ENCODE measurements around the gene ANGPTL2. TPM values are rescaled to one million over a fixed set of nuclear protein-coding genes. Genes with fewer than 3 reads are reported as not detected.

ANGPTL2 gene
- total and polyA plus RNA-seq, 2 experiments from 2014 or later, result 18.0 to 25.6 TPM

DNA sequence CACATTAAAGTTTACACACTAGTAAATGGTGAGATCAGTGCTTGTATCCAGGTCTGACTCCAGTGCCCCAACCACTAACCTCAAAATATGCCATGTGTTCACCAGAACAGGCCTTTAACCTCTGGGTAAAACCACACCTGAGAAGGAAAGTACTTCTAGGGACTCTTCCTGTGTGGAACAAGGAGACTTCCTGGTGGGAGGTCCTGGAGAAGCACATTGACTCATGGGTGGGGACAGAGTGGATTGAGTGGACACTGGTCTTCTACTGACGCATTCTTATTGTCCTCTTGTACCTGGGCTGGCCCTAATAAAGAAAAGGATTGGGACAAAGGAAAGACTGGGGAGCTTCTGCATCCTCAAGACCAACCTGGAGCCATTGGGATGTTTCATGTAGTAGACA, 43.4 kb downstream of the ANGPTL2 start:
- H4K20me1 ChIP-seq (ENCODE audit: insufficient read depth, poor library complexity, severe bottlenecking), result no peaks in the 10 kb centered on the region
- H3K27me3 ChIP-seq, result no peaks in the 10 kb centered on the region
- H3K4me3 ChIP-seq, result no peak overlapping the region
- H2AFZ ChIP-seq, result no peak overlapping the region
- no peaks in the 10 kb centered on the region for H3K4me1 ChIP-seq (ENCODE audit: insufficient read depth)
- H3K9me3 ChIP-seq (ENCODE audit: low read depth), result no peaks in the 10 kb centered on the region
- no peaks in the 10 kb centered on the region for H3K36me3 ChIP-seq (replicated peaks; ENCODE audit: insufficient read depth, low read depth)
- H3K79me2 ChIP-seq, result no peaks in the 10 kb centered on the region
- TF ChIP-seq EZH2 (IDR thresholded peaks at IDR 0.05; ENCODE audit: borderline replicate concordance), result no peak
- TF ChIP-seq, protein P1, sequence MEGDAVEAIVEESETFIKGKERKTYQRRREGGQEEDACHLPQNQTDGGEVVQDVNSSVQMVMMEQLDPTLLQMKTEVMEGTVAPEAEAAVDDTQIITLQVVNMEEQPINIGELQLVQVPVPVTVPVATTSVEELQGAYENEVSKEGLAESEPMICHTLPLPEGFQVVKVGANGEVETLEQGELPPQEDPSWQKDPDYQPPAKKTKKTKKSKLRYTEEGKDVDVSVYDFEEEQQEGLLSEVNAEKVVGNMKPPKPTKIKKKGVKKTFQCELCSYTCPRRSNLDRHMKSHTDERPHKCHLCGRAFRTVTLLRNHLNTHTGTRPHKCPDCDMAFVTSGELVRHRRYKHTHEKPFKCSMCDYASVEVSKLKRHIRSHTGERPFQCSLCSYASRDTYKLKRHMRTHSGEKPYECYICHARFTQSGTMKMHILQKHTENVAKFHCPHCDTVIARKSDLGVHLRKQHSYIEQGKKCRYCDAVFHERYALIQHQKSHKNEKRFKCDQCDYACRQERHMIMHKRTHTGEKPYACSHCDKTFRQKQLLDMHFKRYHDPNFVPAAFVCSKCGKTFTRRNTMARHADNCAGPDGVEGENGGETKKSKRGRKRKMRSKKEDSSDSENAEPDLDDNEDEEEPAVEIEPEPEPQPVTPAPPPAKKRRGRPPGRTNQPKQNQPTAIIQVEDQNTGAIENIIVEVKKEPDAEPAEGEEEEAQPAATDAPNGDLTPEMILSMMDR (IDR thresholded peaks at IDR 0.05; ENCODE audit: poor library complexity), result no peak
- TF ChIP-seq EZH2phosphoT487 (IDR thresholded peaks at IDR 0.05; ENCODE audit: low read depth, severe bottlenecking, unreplicated experiment), result no peak
- DNase-seq (ENCODE audit: low spot score), result no peak
- 100% methylated on average over 1 of the region's 1 CpG for WGBS (ENCODE audit: low lambda C conversion rate, missing lambda C conversion rate)
- no peaks in the 10 kb centered on the region for H3K9me2 ChIP-seq (replicated peaks; ENCODE audit: insufficient read depth)
- no peak overlapping the region for H3K4me2 ChIP-seq
- no peak overlapping the region for H3K27ac ChIP-seq

DNA sequence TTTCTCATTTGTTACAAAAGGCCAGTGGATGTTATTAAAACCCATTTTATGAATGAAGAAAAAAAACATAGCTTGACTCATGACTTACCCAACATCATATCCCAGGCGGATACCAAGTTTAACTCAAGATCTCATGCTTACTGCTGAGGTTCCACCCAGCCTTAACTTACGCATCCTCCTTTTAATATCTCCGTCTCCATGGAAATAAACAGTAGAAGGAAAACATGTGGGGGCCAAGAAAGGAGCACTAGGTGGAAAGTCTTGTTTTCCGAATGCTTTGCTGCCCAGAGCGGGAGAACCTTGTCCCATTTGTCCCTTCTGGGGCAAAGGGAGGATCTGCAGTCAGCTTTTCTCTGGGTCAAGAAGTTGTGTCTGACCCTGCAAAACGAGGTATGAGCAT, 44.1 kb downstream of the ANGPTL2 start:
- H3K4me3 ChIP-seq, result no peak overlapping the region
- H3K9me3 ChIP-seq (ENCODE audit: low read depth), result no peaks in the 10 kb centered on the region
- H3K4me1 ChIP-seq (ENCODE audit: insufficient read depth), result no peaks in the 10 kb centered on the region
- no peaks in the 10 kb centered on the region for H4K20me1 ChIP-seq (ENCODE audit: insufficient read depth, poor library complexity, severe bottlenecking)
- TF ChIP-seq, protein P1 (IDR thresholded peaks at IDR 0.05; ENCODE audit: poor library complexity), result no peak
- TF ChIP-seq EZH2 (IDR thresholded peaks at IDR 0.05; ENCODE audit: borderline replicate concordance) (no peak), EZH2phosphoT487 (IDR thresholded peaks at IDR 0.05; ENCODE audit: low read depth, severe bottlenecking, unreplicated experiment) (no peak)
- H3K27me3 ChIP-seq, result no peaks in the 10 kb centered on the region
- no peaks in the 10 kb centered on the region for H3K79me2 ChIP-seq
- H3K9me2 ChIP-seq (replicated peaks; ENCODE audit: insufficient read depth), result no peaks in the 10 kb centered on the region
- WGBS (ENCODE audit: low lambda C conversion rate, missing lambda C conversion rate), result 96% methylated on average over 6 of the region's 6 CpGs
- DNase-seq (ENCODE audit: low spot score), result no peak
- H3K27ac ChIP-seq, result no peak overlapping the region
- H2AFZ ChIP-seq, result no peak overlapping the region
- H3K36me3 ChIP-seq (replicated peaks; ENCODE audit: insufficient read depth, low read depth), result no peaks in the 10 kb centered on the region
- H3K4me2 ChIP-seq, result no peak overlapping the region

DNA sequence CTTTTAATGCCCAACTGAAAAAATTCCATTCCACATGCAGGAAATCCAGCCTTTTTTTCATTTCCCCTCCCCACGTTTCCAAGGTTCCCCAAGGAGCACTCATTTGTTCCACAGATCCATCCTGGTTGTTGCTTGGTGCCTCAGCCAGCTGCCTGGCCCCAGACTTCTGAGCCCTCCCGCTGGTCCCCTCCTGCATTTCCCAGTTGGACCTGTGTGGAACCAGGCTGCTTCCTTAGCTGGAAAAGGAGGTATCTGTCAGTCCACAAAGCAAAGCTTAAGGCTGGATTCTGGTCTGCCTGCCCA, 44.8 kb downstream of the ANGPTL2 start:
- TF ChIP-seq EZH2phosphoT487 (IDR thresholded peaks at IDR 0.05; ENCODE audit: low read depth, severe bottlenecking, unreplicated experiment) (no peak), EZH2 (IDR thresholded peaks at IDR 0.05; ENCODE audit: borderline replicate concordance) (no peak)
- TF ChIP-seq, protein P1 (IDR thresholded peaks at IDR 0.05; ENCODE audit: poor library complexity), result no peak
- Histone ChIP-seq H3K79me2 (no peaks in the 10 kb centered on the region), H3K4me3 (no peak overlapping the region), H4K20me1 (ENCODE audit: insufficient read depth, poor library complexity, severe bottlenecking) (no peaks in the 10 kb centered on the region), H2AFZ (no peak overlapping the region), H3K27me3 (no peaks in the 10 kb centered on the region), H3K9me2 (replicated peaks; ENCODE audit: insufficient read depth) (no peaks in the 10 kb centered on the region), H3K4me1 (ENCODE audit: insufficient read depth) (no peaks in the 10 kb centered on the region), H3K27ac (no peak overlapping the region), H3K9me3 (ENCODE audit: low read depth) (no peaks in the 10 kb centered on the region), H3K4me2 (no peak overlapping the region), H3K36me3 (replicated peaks; ENCODE audit: insufficient read depth, low read depth) (no peaks in the 10 kb centered on the region)
- no peak for DNase-seq (ENCODE audit: low spot score)
- 84% methylated on average over 2 of the region's 2 CpGs for WGBS (ENCODE audit: low lambda C conversion rate, missing lambda C conversion rate)
